HTR-8/SVneo (cell line): Measurements from ENCODE around the gene CIAO2B.
A peak's percentile ranks its signal among the peaks of the same experiment; 100 is the strongest.
"Not testable (repeated sequence)": the region's sequence is repeated elsewhere in the genome, so short reads cannot be mapped to it uniquely, and the experiment has no call there.

Experiments
- DNase-seq: peaks from one replicate; pipeline ENCODE4 v3.0.0; 2011; ENCODE audit warnings: low spot score, mixed read lengths; ENCODE audit not compliant: insufficient read length
- FAIRE-seq: peaks from 2 replicates; lab custom pipeline; 2011; peaks lifted over from hg19 to GRCh38; lab: Jason Lieb, UNC

CIAO2B gene

GRCh38 chr16:66908116-66908515 is 26.1 kb downstream of the CIAO2B start:
- FAIRE-seq (no peak), DNase-seq (no peak)

GRCh38 chr16:66906916-66907836 is 27.0 kb downstream of the CIAO2B start:
- FAIRE-seq, result no peak
- DNase-seq, result no peak

DNA sequence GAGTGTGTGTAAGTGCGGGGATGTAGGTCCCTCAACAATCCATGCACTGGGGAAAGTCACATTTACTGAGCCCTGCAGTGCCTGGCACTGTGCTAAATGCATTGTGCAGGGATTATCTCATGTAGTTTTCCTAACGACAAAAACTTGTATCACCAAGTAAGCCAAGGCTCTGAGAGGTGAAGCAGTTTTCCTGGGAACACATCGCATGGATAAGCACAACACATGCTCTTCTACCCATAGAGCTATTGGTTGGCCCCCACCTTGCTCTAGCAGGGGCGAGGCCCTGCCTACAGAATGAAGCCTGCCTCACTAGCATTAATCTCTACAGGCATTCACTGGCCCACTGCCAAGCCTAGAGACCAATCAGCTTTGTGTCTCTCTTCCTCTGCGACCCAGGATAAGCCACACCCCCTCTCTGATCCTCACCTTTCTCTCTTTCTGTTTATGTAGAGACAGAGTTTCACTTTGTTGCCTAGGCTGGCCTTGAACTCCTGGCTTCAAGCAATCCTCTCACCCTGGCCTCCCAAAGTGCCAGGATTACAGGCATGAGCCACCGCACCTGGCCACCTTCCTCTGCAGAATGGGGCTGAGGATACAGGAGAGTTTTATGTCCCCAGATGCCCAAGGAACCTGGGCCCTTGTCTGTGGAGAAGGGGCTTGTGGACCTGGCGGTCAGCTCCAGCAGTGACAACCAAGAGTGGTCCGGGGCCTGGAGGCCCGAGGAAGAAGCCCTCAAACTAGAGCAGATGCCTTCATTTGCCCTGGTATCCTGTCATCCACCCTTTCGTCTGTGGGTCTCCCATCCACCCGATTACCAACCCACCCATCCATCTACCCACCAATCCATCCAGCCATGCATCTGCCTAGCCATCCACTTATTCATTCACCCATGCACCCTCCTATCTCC is 28.3 kb downstream of the CIAO2B start:
- DNase-seq (no peak), FAIRE-seq (no peak)

- FAIRE-seq, result no peak
- no peak for DNase-seq
Observed at GRCh38 chr16:66904846-66905632, 29.2 kb downstream of the CIAO2B start.

- FAIRE-seq (no peak), DNase-seq (no peak)
Observed at GRCh38 chr16:66904428-66904845, 29.8 kb downstream of the CIAO2B start.

DNA sequence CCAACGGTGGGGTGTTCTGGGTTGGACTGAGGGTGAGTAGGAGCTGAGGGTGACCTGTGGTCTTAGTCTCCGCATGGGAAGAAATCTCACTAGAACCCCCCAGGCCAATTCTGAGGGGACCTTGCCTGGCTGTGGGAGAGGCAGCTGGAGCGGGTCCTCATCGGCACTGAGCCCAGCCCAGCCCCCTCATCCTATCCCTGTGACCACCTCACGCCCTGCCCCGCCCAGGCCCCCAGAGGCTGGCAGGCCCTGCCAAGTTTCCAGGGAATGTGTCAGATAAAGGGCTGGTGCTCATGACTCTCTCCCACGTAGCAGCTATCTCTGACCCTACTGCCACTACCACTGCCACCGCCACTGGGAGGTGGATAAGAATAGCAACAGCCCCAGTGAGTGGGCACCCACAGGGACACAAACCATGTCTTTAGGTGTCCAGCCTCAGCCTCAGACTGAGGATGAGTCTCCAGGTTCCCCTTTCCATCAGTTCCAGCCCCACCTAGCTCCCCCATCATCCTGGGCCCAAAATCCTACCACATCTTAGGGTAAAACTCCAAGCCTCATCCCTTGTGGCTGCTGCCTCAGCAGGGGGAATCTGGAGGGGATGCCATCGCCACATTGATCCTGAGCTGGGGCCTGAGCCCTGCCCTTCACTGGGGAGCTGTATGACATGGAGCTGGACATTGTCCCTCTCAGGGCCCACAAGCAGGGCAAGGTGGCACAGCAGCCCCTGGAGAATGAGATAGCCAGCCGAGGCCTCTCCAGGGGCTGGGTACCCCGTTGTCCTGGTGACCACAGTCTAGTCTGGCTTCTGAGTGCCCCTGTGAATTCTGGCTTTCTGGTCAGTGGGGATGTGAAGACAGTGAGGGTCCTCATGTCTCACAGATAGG is 30.4 kb downstream of the CIAO2B start:
- DNase-seq, result no peak
- no peak for FAIRE-seq

- no peak for DNase-seq
- no peak for FAIRE-seq
Observed at GRCh38 chr16:66902648-66903543, 31.3 kb downstream of the CIAO2B start.

DNA sequence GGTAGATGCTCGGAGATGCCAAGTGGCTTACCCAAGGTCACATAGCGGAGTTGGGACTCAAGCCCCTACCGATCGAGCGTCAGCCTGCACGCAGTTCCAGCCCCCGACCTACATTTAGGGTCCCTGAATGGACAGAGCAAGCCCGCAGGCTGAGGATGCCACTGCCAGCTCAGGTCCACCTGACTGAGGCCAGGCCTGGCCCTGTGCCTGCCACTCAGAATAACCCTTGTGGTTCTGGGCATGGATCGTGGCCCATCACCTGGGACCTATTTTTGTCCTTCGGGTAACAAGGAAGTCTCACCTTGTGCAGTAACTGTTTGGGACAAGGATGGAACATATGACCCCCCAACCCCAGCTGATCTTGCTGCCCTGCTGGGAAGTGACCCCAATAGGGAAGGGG is 32.6 kb downstream of the CIAO2B start:
- no peak for DNase-seq
- FAIRE-seq, result no peak

- no peak for DNase-seq
- no peak for FAIRE-seq
Observed at GRCh38 chr16:66900721-66901441, 33.3 kb downstream of the CIAO2B start.

GRCh38 chr16:66899945-66900710 is 34.1 kb downstream of the CIAO2B start:
- DNase-seq (peak; percentile 81), FAIRE-seq (peak; percentile 38)

DNA sequence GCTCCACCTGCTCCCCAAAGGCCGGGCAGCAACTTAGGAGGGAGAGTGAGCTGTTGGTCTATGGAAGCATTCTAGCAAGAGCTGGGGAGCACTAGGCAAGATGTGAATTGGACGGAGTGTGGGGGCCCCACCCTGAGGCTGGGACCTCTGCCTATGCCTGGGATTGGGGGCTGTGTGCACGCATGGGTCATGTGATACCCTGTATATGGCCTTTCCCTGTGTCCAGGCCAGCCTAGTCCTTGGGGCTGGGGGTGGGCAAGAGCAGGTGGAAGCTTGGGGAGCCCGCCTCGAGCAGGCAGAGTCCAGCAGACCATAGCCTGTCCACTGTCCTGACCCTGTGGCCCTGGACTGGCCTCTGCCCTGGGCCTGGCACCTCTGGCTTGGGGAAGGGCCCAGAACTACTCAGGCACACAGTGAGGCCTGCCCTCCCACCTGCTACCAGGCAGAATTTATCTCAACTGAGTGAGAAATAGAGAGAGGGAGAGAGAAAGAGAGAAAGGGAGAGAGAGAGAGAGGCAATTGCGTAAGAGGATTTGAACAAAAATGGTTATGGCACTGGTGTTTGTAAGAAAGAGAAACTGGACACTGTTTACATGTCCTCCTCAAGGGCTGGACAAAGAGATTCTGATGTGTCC is 34.8 kb downstream of the CIAO2B start:
- FAIRE-seq, result no peak
- DNase-seq, result no peak

- DNase-seq, result no peak
- FAIRE-seq, result no peak
Observed at GRCh38 chr16:66898933-66899309, 35.3 kb downstream of the CIAO2B start.

GRCh38 chr16:66898207-66898606 is 36.0 kb downstream of the CIAO2B start:
- no peak for FAIRE-seq

GRCh38 chr16:66896682-66897081 is 37.5 kb downstream of the CIAO2B start:
- not testable (repeated sequence) for FAIRE-seq

More at GRCh38 chr16:66898207-66898606, 36.0 kb downstream of the CIAO2B start:
- DNase-seq, result no peak

DNA sequence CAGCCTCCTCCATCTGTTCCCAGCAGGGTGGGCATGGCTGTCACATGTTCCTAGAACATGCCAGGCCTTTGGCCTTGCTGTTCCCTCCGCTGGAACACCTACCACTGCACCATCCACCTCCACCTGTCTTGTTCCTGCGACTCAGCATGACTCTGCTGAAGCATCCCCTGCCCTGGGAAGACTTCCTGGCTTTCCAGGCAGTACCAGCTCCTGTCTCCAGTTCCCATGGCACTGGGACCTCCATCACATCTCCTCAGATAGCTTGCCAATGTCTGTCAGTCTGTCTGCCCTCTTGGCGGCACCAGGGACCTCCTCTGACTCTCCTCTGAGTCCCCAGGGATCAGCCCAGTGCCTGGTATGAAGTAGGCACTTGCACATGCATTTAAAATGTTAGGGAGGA is 38.2 kb downstream of the CIAO2B start:
- DNase-seq, result no peak
- no peak for FAIRE-seq

More at GRCh38 chr16:66896682-66897081, 37.5 kb downstream of the CIAO2B start:
- not testable (repeated sequence) for DNase-seq

DNA sequence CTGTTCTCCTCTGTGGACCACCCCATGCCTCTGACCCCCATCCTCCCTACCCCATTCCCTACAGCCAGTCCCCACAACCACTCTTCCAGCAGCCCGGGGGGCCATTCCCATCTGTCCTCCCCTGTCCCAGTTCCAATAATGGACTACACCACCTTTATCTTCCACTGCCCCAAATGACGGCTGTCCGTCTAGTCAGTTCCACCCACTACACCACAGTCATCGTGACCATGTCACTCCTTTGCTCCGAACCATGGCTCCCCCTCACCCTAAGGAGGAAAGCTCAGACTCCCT is 38.6 kb downstream of the CIAO2B start:
- no peak for DNase-seq
- FAIRE-seq, result peak; percentile 33
